IMR-90 (cell line): ENCODE results near the gene BSPH1.
"Not testable (repeated sequence)": the region's sequence is repeated elsewhere in the genome, so short reads cannot be mapped to it uniquely, and the experiment has no call there.

ENCODE experiments used
- BHLHE40 ChIP-seq: fragments of 150-350 bp; IDR thresholded peaks from 2 replicates; pipeline ENCODE4 v1.6.1; 2016; ENCODE audit warnings: mild to moderate bottlenecking, low read depth, low read length
- FOS ChIP-seq: fragments of 150-350 bp; IDR thresholded peaks from 2 replicates; pipeline ENCODE4 v1.6.1; 2016; ENCODE audit warnings: low read depth, low read length
- RAD21 ChIP-seq: IDR thresholded peaks from 2 replicates; pipeline ENCODE4 v1.6.1; 2012; ENCODE audit warnings: low read length, improper control_type of control experiment
- TF ChIP-seq, protein P1 (sequence below): conservative IDR thresholded peaks from 2 replicates; pipeline ENCODE4 v1.5.1; 2012; ENCODE audit warnings: mild to moderate bottlenecking, low read depth, low read length, improper control_type of control experiment
- TF ChIP-seq, protein P2 (sequence below): fragments of 150-350 bp; IDR thresholded peaks from 2 replicates; pipeline ENCODE4 v1.6.1; 2017; ENCODE audit warnings: mild to moderate bottlenecking, antibody characterized with exemption, low read length, low read depth

DNA sequence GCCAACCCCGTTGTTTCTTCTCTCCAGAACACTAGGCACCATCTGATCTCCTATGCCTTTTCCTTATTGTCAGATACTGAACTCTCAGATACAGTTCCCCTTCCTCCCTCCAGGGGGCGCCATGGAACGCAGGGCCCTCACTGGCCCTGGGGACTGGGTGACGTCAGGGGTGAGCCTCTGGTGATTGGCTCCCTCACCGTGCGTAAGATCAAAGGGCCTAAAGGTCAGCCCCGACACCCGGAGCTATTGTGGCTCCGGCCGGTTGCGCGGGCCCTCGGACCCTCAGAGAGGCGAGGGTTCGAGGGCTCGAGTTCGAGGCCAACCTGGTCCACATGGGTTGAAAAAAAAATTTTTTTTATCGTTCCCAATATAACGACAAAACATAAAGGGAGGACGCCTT is 63.4 kb downstream of the BSPH1 start:
- TF ChIP-seq, protein P1, sequence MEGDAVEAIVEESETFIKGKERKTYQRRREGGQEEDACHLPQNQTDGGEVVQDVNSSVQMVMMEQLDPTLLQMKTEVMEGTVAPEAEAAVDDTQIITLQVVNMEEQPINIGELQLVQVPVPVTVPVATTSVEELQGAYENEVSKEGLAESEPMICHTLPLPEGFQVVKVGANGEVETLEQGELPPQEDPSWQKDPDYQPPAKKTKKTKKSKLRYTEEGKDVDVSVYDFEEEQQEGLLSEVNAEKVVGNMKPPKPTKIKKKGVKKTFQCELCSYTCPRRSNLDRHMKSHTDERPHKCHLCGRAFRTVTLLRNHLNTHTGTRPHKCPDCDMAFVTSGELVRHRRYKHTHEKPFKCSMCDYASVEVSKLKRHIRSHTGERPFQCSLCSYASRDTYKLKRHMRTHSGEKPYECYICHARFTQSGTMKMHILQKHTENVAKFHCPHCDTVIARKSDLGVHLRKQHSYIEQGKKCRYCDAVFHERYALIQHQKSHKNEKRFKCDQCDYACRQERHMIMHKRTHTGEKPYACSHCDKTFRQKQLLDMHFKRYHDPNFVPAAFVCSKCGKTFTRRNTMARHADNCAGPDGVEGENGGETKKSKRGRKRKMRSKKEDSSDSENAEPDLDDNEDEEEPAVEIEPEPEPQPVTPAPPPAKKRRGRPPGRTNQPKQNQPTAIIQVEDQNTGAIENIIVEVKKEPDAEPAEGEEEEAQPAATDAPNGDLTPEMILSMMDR = not testable (repeated sequence)
- not testable (repeated sequence) for TF ChIP-seq FOS, BHLHE40, RAD21
- TF ChIP-seq, protein P2, sequence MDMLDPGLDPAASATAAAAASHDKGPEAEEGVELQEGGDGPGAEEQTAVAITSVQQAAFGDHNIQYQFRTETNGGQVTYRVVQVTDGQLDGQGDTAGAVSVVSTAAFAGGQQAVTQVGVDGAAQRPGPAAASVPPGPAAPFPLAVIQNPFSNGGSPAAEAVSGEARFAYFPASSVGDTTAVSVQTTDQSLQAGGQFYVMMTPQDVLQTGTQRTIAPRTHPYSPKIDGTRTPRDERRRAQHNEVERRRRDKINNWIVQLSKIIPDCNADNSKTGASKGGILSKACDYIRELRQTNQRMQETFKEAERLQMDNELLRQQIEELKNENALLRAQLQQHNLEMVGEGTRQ = not testable (repeated sequence)
